GM23248 (cell line): Measurements from ENCODE around the gene STXBP6. TPM values are rescaled to one million over a fixed set of nuclear protein-coding genes. Genes with fewer than 3 reads are reported as not detected.

Experiments used
- DNase-seq: peaks from one replicate; pipeline ENCODE4 v3.0.0-alpha.2; 2015
- H2AFZ ChIP-seq: fragments of 200-600 bp; sonication (generic); 2 replicates; pipeline ENCODE4 v1.6.1; 2016; ENCODE audit warnings: antibody characterized with exemption
- H3F3A ChIP-seq: fragments of 200-600 bp; sonication (generic); 2 replicates; pipeline ENCODE4 v1.6.1; 2016; ENCODE audit warnings: mild to moderate bottlenecking, antibody characterized with exemption, mixed run types; ENCODE audit not compliant: insufficient read depth
- H3K27ac ChIP-seq: fragments of 200-600 bp; sonication (generic); 2 replicates; pipeline ENCODE4 v1.5.1; 2016; ENCODE audit warnings: mild to moderate bottlenecking
- H3K27me3 ChIP-seq: fragments of 200-600 bp; sonication (generic); replicated peaks from 2 replicates; pipeline ENCODE4 v1.6.1; 2016; ENCODE audit warnings: mild to moderate bottlenecking; ENCODE audit not compliant: insufficient read depth
- H3K36me3 ChIP-seq: fragments of 200-600 bp; sonication (generic); 2 replicates; pipeline ENCODE4 v1.6.1; 2016; ENCODE audit warnings: low read depth, mild to moderate bottlenecking
- H3K4me1 ChIP-seq: fragments of 200-600 bp; sonication (generic); 2 replicates; pipeline ENCODE4 v1.6.1; 2016; ENCODE audit warnings: mild to moderate bottlenecking; ENCODE audit not compliant: insufficient read depth
- H3K4me2 ChIP-seq: fragments of 200-600 bp; sonication (generic); one replicate; pipeline ENCODE4 v1.6.1; 2016; ENCODE audit warnings: mild to moderate bottlenecking; ENCODE audit not compliant: unreplicated experiment
- H3K4me3 ChIP-seq: fragments of 200-600 bp; sonication (generic); 2 replicates; pipeline ENCODE4 v1.5.1; 2016; ENCODE audit warnings: mild to moderate bottlenecking
- H3K79me2 ChIP-seq: fragments of 200-600 bp; sonication (generic); 2 replicates; pipeline ENCODE4 v1.6.1; 2016; ENCODE audit warnings: mild to moderate bottlenecking; ENCODE audit not compliant: insufficient read depth
- H3K9ac ChIP-seq: fragments of 200-600 bp; sonication (generic); 2 replicates; pipeline ENCODE4 v1.6.1; 2016; ENCODE audit warnings: mild to moderate bottlenecking
- H3K9me2 ChIP-seq: fragments of 200-600 bp; sonication (generic); 2 replicates; pipeline ENCODE4 v1.6.1; 2016; ENCODE audit warnings: mixed run types, mild to moderate bottlenecking, moderate library complexity; ENCODE audit not compliant: insufficient read depth
- H3K9me3 ChIP-seq: fragments of 200-600 bp; sonication (generic); one replicate; pipeline ENCODE4 v1.6.1; 2017; ENCODE audit warnings: low read depth
- H4K20me1 ChIP-seq: fragments of 200-600 bp; sonication (generic); 2 replicates; pipeline ENCODE4 v1.6.0; 2016; ENCODE audit not compliant: insufficient read depth
- EZH2 ChIP-seq: fragments of 200-600 bp; sonication (generic); IDR thresholded peaks from 2 replicates; pipeline ENCODE4 v1.6.1; 2018; ENCODE audit warnings: antibody characterized with exemption, mild to moderate bottlenecking; ENCODE audit not compliant: insufficient read depth, poor library complexity, severe bottlenecking
- EZH2phosphoT487 ChIP-seq: fragments of 200-600 bp; sonication (generic); IDR thresholded peaks from 2 replicates; pipeline ENCODE4 v1.6.1; 2018; ENCODE audit warnings: antibody characterized with exemption, moderate library complexity, mild to moderate bottlenecking, low read depth; ENCODE audit not compliant: insufficient read depth
- WGBS, 2 experiments: methylation state at CpG; one replicate each; pipeline ENCODE4 v1.1.6; 2015 to 2017; ENCODE audit warnings: low lambda C conversion rate in 2 of 2, low coverage in 1 of 2; ENCODE audit errors: missing lambda C conversion rate in 2 of 2; 5-methylcytosine and 5-hydroxymethylcytosine counted together
- in situ Hi-C: fragments of 300-500 bp; cut with MboI; formaldehyde crosslinking; loops from 2 replicates; pipeline ENCODE4 v1.15.0; 2020
- polyA plus RNA-seq: library from polyadenylated mRNA; unstranded; fragments of >200 nt; fragmentation: Nextera tagmentation; extraction: Ambion mirVana; gene quantifications from 2 replicates; pipeline ENCODE4 v1.2.1, GENCODE V29; 2016
- total RNA-seq: library from RNA; depleted of rRNA; stranded (reverse); fragments of >200 nt; shearing (Covaris generic); gene quantifications from 2 replicates; pipeline ENCODE4 v1.2.3, GENCODE V29; 2014

Gene STXBP6
- total and polyA plus RNA-seq, 2 experiments from 2014 or later: 13.9 to 19.6 TPM

GRCh38 chr14:24783791-24784190 lies 266.2 kb downstream of the STXBP6 start:
- no peak overlapping the region for H2AFZ ChIP-seq
- H3K27me3 ChIP-seq: peaks cover 6% of the 10 kb centered on the region
- no peaks in the 10 kb centered on the region for H3F3A ChIP-seq
- no peak overlapping the region for H3K27ac ChIP-seq
- TF ChIP-seq EZH2phosphoT487 (no peak), EZH2 (no peak)
- H3K4me3 ChIP-seq: no peak overlapping the region
- no peaks in the 10 kb centered on the region for H3K79me2 ChIP-seq
- no peaks in the 10 kb centered on the region for H3K9me3 ChIP-seq
- in situ Hi-C loops: no loop called here
- DNase-seq: no peak
- H3K36me3 ChIP-seq: no peaks in the 10 kb centered on the region
- H3K9me2 ChIP-seq: no peaks in the 10 kb centered on the region
- no peaks in the 10 kb centered on the region for H3K4me1 ChIP-seq
- WGBS, 2 experiments: 15 to 28% methylated on average over 1 of the region's 1 CpG
- no peak overlapping the region for H3K4me2 ChIP-seq
- no peak overlapping the region for H3K9ac ChIP-seq
- H4K20me1 ChIP-seq: no peaks in the 10 kb centered on the region

GRCh38 chr14:24780281-24780680 lies 269.7 kb downstream of the STXBP6 start:
- H3K9ac ChIP-seq: no peak overlapping the region
- 1% methylated on average over 5 of the region's 5 CpGs for WGBS, 2 experiments
- H3K4me3 ChIP-seq: 0 out of 2 replicates have a peak overlapping the region, but pooled peaks have one; percentile 4
- in situ Hi-C loops: no loop called here
- no peaks in the 10 kb centered on the region for H4K20me1 ChIP-seq
- H3K27ac ChIP-seq: no peak overlapping the region
- no peaks in the 10 kb centered on the region for H3F3A ChIP-seq
- no peaks in the 10 kb centered on the region for H3K9me3 ChIP-seq
- H3K4me1 ChIP-seq: no peaks in the 10 kb centered on the region
- no peak for TF ChIP-seq EZH2
- no peak for TF ChIP-seq EZH2phosphoT487
- H2AFZ ChIP-seq: peak overlapping the region; percentile 16; the same call in 1 of the 2 replicates
- H3K9me2 ChIP-seq: no peaks in the 10 kb centered on the region
- H3K79me2 ChIP-seq: no peaks in the 10 kb centered on the region
- no peak for DNase-seq
- no peak overlapping the region for H3K4me2 ChIP-seq
- H3K27me3 ChIP-seq: peaks cover 14% of the 10 kb centered on the region
- no peaks in the 10 kb centered on the region for H3K36me3 ChIP-seq

GRCh38 chr14:24777678-24778077 lies 272.3 kb downstream of the STXBP6 start:
- Histone ChIP-seq H3K9me3 (no peaks in the 10 kb centered on the region), H3K27me3 (peaks cover 14% of the 10 kb centered on the region; the same call in 1 of the 2 replicates), H3K4me3 (no peak overlapping the region), H3K36me3 (no peaks in the 10 kb centered on the region), H3F3A (no peaks in the 10 kb centered on the region), H3K9me2 (no peaks in the 10 kb centered on the region), H4K20me1 (no peaks in the 10 kb centered on the region), H3K4me2 (no peak overlapping the region), H2AFZ (no peak overlapping the region), H3K27ac (no peak overlapping the region), H3K79me2 (no peaks in the 10 kb centered on the region), H3K9ac (no peak overlapping the region), H3K4me1 (no peaks in the 10 kb centered on the region)
- TF ChIP-seq EZH2 (no peak), EZH2phosphoT487 (no peak)
- in situ Hi-C loops: no loop called here
- 49 to 52% methylated on average over 2 of the region's 2 CpGs for WGBS, 2 experiments
- DNase-seq: no peak

- Histone ChIP-seq H3K36me3 (no peaks in the 10 kb centered on the region), H3K27me3 (peaks cover 14% of the 10 kb centered on the region), H3K79me2 (no peaks in the 10 kb centered on the region), H3K4me2 (no peak overlapping the region), H3K9me2 (no peaks in the 10 kb centered on the region), H3F3A (no peaks in the 10 kb centered on the region), H3K4me1 (no peaks in the 10 kb centered on the region), H4K20me1 (no peaks in the 10 kb centered on the region), H3K4me3 (no peak overlapping the region), H3K9ac (no peak overlapping the region), H3K9me3 (no peaks in the 10 kb centered on the region), H2AFZ (no peak overlapping the region), H3K27ac (no peak overlapping the region)
- WGBS, 2 experiments: 5 to 10% methylated on average over 8 of the region's 8 CpGs
- DNase-seq: peak; percentile 15
- in situ Hi-C loops: no loop called here
- no peak for TF ChIP-seq EZH2
- no peak for TF ChIP-seq EZH2phosphoT487
Measured at GRCh38 chr14:24775950-24776349, 274.0 kb downstream of the STXBP6 start.
